ENCODE measurements around the gene LRRC37A2.
"Not testable (repeated sequence)": the region's sequence is repeated elsewhere in the genome, so short reads cannot be mapped to it uniquely, and the experiment has no call there.

GRCh38 chr17:46481310-46481709, 31.0 kb upstream of the LRRC37A2 start:
- not testable (repeated sequence) for TF ChIP-seq CTCF (IDR thresholded peaks at IDR 0.05; ENCODE audit: borderline replicate concordance, extremely low read depth, low read length, poor library complexity, severe bottlenecking); EZH2 (IDR thresholded peaks at IDR 0.05; ENCODE audit: borderline replicate concordance, low read depth, low read length, severe bottlenecking)

Data from DND-41 (cell line).